Gastrocnemius medialis (tissue), 4 donors: Measurements from ENCODE around the gene GTF3C1.

Experiments used
- CTCF ChIP-seq, 5 experiments: fragments of 450-650 bp in 3 of 5; fragments of 200-600 bp in 2 of 5; sonication (generic) in 2 of 5; IDR thresholded peaks in 4 of 5; conservative IDR thresholded peaks in 1 of 5; 1 replicate in 4 of 5; 2 replicates in 1 of 5; pipeline ENCODE4 v1.5.1; 2016 to 2019; ENCODE audit warnings: antibody characterized with exemption in 5 of 5, mild to moderate bottlenecking in 3 of 5, moderate library complexity in 3 of 5
- POLR2A ChIP-seq, 2 donors: fragments of 450-650 bp; IDR thresholded peaks; one replicate each; pipeline ENCODE4 v1.6.1; 2017; ENCODE audit warnings: antibody characterized with exemption in 2 of 2, mild to moderate bottlenecking in 2 of 2, moderate library complexity in 2 of 2

GRCh38 chr16:27481282-27481934, 68.3 kb downstream of the GTF3C1 start:
- TF ChIP-seq CTCF (IDR thresholded peaks at IDR 0.05 in 4 of 5, conservative IDR thresholded peaks at IDR 0.05 in 1 of 5) (no peak), POLR2A (IDR thresholded peaks at IDR 0.05) (no peak)
